Cardiac fibroblast (primary cell): ENCODE measurements around the gene SERTAD2.

Experiments used
- DNase-seq, 2 donors: peaks; one replicate each; pipeline versions ENCODE4 v3.0.0 to v3.0.0-alpha.2; 2010; ENCODE audit warnings: low read depth in 2 of 2
- H3K4me3 ChIP-seq, 2 donors: replicated peaks in 1 of 2; 1 replicate in 1 of 2; 2 replicates in 1 of 2; pipeline ENCODE4 v1.5.1; 2011; ENCODE audit warnings: low read depth in 2 of 2, low read length in 2 of 2, mild to moderate bottlenecking in 2 of 2, moderate library complexity in 1 of 2
- CTCF ChIP-seq: IDR thresholded peaks from one replicate; pipeline ENCODE4 v1.5.1; 2011; ENCODE audit warnings: low read depth, mild to moderate bottlenecking, low read length, inconsistent platforms

The SERTAD2 gene

DNA sequence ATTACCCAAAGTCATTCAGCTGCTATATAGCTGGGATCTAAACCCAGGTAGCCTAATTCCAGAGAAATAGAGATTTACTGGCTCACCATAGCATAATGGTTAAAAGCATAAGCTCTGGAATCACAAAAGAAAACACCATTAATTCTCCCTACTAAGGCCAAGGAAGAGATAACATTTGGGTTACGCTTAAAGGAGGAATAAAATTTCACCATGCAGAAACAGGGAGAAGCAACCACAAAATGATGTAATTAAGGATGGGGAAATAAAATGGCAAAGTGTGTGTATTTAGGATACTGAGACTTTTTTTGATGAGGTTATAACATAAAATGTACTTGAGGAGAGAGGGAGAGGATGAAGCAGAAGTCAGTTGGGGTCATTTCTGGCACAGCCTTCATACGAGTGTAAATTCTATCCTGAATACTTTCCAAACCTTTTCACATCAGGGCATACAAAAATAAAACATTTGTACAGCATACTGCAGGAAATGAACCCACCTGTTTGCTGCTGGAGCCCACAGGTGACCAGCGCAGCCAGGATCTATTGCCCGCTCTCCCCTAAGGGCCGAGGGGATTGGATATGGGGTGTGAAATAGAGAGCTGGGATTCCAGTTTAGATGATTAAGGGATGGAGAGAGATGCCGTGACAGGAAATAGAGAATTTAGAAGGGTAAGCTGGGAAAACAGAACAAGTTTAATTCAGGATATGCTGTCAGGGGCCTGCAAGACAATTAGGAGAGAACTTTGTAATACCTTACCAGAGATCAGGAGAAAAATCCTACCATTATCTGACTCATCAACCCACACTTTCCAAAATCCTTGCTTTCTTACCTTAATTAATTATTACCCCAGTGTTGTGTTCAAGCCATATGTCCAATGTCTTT lies 43.8 kb upstream of the SERTAD2 start:
- H3K4me3 ChIP-seq: no peak overlapping the region
- peak; percentile 24 to 43 for DNase-seq
- no peak for TF ChIP-seq CTCF

- DNase-seq: no peak
- no peak overlapping the region for H3K4me3 ChIP-seq
- TF ChIP-seq CTCF: no peak
Measured at GRCh38 chr2:64696636-64697035, 42.9 kb upstream of the SERTAD2 start.

GRCh38 chr2:64695721-64696261 lies 42.1 kb upstream of the SERTAD2 start:
- no peak for TF ChIP-seq CTCF
- peak; percentile 35 to 46 for DNase-seq
- no peak overlapping the region for H3K4me3 ChIP-seq

DNA sequence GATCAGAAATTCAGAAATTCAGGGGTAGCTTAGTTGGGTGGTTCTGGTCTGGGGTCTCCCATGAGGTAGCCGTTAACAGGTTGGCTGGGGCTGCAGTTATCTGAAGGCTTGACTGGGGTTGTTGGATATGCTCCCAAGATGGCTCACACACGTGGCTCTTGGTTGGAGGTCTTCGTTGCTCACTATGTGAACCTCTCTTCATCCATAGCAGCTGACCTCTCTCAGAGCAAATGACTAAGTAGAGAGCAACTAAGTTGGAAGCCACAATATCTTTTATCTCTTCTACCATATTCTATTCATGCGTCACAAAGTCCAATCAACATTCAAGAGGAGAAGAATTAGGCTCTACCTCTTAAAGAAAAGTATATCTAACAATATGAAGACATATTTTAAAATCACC lies 38.7 kb upstream of the SERTAD2 start:
- DNase-seq: peak; percentile 54 to 84
- TF ChIP-seq CTCF: no peak
- no peak overlapping the region for H3K4me3 ChIP-seq

GRCh38 chr2:64688909-64689308 lies 35.2 kb upstream of the SERTAD2 start:
- DNase-seq: no peak
- H3K4me3 ChIP-seq: no peak overlapping the region
- no peak for TF ChIP-seq CTCF

- DNase-seq: no peak
- no peak for TF ChIP-seq CTCF
- H3K4me3 ChIP-seq: no peak overlapping the region
Measured at GRCh38 chr2:64686283-64686956, 32.7 kb upstream of the SERTAD2 start.
